GM19438 (cell line): ENCODE measurements around the gene TGFB1I1.
A peak's percentile ranks its signal among the peaks of the same experiment; 100 is the strongest.

Experiments used
- ATAC-seq: cut with Tn5 transposase; IDR thresholded peaks from one replicate; pipeline ENCODE4 v1.9.1; 2021; ENCODE audit warnings: low read depth; ENCODE audit not compliant: unreplicated experiment

The TGFB1I1 gene

DNA sequence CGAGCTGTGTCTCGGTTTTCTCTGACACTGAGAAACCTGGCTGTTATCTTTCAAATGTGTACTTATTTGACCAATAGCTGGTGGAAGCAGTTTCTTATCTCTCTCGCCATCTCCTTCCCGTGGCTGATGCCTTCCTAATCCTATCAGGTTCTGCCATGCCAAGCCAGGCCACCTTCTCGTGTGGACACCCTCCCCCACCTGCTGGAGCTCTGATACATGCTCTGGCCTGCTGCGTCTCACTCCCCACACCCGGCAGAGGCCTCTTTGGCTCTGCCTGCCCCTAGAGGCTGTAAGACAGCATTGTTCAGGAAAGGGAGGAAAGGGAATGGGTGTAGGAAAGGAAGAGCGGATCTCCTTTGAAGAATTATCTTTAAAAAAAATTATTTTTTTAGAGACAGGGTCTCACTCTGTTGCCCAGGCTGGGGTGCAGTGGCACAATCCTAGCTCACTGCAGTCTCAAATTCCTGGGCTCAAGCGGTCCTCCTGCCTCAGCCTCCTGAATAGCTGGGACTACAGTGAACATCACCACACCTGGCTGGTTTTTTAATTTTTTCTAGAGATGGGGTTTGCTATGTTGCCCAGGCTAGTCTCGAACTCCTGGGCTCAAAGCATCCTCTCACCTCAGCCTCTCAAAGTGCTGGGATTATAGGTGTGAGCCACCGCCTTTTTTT is 20.1 kb upstream of the TGFB1I1 start:
- no peak for ATAC-seq

DNA sequence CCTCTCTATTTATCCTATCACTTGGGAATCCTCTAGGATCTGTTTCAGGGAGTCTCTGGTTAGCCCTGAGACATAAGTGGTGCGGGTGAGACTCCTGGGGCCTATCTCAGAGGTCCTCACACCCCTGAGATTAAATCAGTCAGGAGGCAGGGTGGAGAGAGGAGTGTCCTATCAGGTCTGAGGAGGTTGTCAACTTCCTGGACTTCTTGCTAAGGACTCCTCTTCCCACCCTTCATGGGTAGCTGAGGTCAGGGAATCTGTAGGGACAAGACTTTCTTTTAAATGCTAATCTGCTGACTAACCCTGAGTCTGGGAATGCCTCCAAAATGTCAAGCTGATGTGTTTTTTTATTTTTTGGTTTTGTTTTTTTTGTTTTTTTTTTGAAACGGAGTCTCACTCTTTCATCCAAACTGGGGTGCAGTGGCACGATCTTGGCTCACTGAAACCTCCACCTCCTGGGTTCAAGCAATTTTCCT is 19.3 kb upstream of the TGFB1I1 start:
- no peak for ATAC-seq

DNA sequence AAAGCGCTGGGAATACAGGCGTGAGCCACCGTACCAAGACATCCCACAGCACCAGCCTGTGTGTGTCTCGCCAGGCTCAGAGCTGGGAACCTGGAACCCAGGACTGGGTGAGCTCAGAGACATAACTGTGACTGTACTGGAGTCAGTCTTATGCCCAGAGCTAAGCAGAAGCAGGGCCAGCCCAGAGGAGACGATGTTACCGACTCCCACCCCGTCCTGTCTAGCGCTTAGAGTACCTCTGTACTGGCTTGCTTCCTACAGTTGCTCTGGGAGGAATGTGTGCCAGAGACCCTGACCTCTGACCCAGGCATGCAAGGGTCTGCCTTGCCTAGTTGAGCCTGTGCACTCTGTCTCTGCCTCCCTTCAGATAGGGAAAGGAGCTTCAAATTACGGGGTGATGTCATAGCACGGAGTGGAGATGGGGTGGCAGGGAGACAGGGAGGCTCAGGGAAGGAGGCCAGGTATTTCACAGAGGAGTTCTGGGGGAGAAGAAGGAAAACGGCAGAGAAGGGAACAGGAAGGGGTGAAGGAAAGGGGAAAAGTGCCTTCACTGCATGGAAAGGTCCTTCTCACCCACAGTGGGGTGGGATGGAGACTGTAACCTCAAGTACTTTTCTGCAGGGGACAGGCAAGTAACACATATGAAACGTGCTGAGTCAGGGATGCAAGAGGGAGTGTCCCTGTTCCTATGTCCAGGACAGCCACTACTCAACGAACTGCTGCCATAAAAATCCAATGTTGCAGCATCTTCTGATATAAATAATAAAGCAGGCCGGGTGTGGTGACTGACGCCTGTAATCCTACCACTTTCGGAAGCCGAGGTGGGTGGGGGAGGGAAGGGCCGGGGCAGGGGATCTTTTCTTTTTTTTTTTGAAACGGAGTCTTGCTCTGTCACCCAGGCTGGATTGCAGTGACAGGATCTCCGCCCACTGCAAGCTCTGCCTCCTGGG is 18.4 kb upstream of the TGFB1I1 start:
- ATAC-seq = no peak

DNA sequence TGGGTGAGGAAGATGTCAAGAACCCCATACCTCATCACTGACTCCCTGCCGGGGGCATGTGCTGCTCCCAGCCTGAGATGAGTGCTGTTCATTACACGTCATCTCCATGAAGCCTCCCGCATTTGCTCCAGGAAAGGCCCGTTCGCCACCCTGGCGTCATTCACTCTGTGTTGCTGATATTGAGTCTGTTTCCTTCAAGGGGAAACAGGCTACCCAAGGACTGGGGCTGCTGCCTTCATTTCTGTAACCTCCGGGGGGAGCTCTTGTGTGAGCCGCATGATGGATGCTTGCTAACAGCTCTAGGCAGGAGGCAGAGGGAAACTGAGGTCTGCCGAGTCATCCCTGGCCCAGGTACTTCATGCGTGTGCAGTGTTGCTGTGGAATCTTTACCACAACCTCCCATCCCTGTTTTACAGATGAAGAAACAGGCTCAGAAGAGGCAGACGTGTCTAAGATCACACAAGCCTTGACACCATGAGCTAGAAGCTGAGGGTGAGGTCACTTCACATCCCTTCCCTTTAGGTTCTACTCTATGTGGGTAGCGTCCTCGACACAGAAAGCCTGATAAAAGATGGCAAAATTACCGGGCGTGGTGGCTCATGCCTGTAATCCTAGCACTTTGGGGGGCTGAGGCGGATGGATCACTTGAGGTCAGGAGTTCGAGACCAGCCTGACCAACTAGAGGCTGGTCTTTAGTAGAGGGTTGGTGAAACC is 16.2 kb upstream of the TGFB1I1 start:
- ATAC-seq = no peak

DNA sequence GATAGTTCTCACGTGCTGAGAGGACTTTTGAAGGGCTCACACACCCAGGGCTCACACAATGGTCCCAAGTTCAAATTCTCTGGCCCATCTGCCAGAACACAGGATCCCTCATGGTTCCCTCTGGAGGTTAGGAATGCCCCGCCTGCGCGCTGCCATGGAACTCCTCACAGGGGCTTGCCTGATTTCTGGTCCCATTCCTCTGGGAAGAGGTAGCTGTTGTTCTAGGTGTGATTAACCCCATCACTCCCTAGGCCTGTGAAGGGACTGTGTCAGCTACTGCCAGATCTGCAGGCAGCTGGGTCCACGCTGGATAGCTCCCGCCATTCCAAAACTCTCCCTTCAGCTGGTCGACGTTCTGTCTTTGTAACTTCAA is 15.0 kb upstream of the TGFB1I1 start:
- no peak for ATAC-seq

DNA sequence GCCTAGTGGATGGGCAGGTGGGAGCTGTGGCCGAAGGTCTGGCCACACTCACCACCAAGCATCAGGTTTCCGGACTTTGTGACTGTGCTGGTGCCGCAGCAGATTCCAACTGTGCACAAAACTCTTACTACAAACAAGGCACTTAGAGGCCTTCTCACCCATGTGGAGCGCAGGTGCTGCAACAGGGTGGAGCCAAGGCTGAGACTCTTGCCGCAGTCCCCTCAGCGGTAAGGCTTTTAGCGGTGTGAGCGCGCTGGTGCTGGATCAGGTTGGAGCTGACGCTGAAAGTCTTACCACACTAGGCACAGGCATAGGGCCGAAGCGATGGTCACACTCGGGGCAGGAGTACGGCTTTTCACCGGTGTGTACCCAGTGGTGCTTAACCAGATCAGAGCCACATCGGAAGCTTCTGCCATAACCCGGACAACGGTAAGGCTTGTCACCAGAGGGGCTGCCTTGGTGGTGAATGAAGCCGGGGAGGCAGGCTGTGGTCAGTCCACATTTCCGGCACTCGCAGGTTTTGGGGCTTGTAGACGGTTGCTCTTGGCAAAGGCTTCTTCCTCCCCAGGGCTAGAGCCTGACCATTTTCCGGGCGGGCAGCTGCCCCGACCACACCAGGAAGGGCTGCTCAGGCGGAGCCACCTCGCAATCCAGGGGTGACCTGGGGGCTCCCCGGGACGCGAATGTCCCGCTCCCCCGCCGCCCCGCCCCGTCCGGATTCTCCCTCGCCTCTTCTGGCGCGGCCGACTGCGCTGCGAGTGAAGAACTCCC is 13.7 kb upstream of the TGFB1I1 start:
- ATAC-seq = peak; percentile 24

DNA sequence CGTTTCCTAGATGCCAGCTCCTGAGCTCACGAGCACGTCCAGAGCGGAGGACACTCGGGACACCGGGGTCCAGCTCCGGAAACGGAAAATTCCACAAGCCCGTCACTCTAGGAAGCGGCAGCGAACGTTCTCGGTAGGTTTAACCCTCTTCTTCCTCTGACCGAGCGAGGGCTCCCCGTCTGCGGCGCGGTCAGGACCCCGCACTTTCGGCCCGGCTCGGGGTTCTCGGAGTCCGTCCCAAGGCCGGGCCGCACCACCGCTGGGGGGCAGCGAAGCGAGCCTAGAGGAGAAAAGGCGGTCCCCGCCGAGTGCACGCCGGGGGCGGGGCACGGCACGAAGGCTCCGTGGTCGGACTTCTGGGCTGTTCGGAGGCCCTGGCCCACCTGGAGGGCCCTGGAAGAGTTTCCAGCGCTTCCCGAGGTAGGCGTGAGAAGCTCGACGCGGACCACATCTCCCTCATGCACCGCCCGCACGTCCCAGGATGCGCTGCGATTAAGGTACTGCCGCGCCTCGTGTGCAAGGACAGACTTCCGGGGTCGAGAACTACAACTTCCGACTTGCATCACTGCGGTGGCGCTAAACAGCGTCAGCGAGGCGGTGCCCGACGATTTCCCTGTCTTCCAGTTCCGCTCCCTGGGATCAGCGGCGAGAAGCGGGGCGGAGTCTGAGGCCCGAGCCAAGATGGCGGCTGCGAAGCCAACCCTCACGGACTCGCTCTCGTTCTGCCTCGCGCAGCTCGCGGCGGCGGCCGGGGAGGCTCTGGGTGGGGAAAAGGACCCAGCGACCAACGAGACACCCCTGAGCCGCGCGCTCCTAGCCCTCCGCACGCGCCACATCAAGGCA is 12.9 kb upstream of the TGFB1I1 start, which contains the start of gene ARMC5:
TSS of gene ARMC5 (plus strand) at position 658 of the 843 bp plus-strand sequence. CDS start at position 682, 24 bp downstream.
- ATAC-seq = peak; percentile 69

DNA sequence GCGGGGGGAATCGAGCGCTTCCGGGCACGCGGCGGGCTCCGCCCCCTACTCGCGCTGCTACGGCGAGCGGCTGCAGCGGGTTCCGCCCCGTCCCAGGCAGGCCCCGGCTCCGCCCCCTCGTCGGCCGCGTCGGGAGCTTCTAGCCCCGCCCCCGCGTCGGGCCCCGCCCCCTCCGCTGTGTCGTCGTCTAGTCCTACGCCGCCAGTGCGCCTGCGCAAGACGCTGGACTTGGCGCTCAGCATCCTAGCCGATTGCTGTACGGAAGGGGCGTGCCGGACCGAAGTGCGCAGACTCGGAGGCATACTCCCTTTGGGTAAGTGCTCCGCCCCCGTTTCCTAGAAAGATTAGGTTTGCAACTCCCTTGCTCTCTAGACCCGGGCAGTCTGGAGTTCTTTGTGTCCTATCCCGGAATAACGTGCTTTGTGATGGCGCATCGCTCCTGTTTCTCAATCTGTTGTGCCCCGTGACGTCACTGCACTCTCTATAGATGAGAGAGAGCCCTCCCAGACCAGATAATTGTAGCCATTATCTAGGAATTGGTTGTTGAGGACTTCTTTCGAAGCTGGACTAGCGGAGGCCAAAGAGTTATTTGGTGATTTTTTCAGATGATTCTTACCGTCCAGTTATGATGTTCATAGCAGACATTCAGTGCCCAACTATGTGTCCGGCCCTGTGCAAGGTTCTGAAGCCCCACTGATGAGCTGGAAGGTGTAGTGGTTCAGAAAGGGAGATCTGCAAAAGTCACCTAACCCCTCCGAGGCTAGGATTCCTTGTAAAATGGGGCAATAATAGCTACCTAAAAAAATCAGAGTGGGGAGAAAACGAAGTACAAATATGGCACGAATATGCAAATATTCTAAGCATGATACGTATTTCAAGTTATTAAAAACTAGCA is 12.0 kb upstream of the TGFB1I1 start:
- ATAC-seq = peak; percentile 68

DNA sequence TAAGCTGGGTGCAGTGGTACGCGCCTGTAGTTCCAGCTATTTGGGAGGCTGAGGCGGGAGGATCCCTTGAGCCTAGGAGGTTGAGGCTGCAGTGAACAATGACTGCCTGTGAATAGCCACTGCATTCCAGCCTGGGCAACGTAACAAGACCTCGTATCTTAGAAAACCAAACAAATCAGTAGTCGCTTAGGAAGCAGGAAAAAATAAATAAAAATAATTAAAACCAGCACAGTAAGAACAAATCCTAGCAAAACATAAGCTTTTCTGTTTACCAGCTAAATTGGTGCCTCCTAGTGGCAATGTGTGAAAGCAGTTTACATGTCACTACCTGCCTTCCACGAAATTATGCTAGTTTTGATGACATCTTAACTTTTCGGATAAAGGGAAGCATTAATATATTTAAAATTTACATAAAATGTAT is 11.4 kb upstream of the TGFB1I1 start:
- no peak for ATAC-seq

DNA sequence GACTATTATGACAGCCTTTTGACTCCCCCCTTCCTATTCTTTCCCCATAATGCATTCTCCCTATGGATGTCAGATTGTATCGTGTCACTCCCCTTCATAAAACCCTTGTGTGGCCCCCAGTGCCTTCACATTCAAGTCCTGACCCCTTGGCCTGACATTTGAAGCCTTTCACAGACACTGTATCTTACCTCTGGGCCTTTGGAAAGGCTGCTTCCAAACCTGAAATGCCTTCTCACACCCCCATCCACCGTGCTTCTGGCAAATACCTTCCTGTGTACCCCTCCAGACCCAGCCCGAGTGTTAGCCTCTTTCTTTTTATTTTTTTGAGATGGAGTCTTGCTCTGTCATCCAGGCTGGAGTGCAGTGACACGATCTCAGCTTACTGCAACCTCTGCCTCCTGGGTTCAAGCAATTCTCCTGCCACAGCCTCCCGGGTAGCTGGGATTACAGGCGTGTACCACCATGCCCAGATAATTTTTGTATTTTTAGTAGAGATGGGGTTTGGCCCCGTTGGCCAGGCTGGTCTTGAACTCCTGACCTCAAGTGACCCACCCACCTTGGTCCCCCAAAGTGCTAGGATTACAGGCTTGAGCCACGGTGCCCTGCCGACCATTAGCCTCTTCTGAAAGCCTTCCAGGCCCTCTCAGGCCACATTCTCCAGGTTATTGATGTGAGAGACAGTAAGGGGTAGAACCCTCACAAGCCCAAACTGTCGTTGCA is 10.6 kb upstream of the TGFB1I1 start:
- ATAC-seq = no peak

DNA sequence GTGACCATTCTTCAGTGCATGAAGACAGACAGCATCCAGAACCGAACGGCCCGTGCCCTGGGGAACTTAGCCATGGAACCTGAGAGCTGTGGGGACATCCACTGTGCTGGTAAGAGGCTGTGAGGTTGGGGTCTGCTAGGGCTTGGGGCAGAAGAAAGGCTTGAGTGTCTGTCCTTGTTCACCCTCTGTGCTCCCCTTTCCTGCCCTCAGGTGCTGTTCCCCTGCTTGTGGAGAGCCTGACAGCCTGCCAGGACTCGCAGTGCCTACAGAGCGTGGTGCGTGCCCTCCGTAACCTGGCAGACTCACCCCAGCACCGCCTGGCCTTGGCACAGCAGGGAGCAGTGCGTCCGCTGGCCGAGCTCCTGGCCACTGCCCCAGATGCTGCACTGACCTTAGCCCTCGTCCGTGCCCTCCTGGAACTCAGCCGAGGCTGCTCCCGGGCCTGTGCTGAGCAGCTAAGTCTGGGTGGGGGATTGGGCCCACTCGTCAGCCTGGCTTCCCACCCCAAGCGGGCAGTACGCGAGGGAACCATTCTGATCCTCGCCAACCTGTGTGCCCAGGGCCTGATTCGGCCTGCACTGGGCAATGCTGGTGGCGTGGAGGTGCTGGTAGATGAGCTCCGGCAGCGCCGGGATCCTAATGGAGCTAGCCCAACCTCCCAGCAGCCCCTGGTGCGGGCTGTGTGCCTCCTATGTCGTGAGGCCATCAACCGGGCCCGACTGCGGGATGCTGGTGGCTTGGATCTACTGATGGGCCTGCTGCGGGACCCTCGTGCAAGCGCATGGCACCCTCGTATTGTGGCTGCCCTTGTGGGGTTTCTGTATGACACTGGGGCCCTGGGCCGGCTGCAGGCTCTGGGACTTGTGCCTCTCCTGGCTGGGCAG is 9.8 kb upstream of the TGFB1I1 start:
- no peak for ATAC-seq

DNA sequence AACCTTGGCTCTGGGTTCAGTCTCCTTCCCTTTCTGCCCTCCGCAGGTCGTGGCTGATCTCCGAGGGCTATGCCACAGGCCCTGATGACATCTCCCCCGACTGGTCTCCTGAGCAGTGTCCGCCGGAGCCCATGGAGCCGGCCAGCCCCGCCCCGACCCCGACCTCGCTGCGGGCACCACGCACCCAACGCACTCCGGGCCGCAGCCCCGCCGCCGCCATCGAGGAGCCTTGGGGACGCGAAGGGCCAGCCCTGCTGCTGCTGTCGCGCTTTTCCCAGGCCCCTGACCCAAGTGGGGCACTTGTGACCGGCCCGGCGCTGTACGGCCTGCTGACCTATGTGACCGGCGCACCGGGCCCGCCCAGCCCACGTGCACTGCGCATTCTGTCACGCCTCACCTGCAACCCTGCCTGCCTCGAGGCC is 7.6 kb upstream of the TGFB1I1 start:
- ATAC-seq = no peak

DNA sequence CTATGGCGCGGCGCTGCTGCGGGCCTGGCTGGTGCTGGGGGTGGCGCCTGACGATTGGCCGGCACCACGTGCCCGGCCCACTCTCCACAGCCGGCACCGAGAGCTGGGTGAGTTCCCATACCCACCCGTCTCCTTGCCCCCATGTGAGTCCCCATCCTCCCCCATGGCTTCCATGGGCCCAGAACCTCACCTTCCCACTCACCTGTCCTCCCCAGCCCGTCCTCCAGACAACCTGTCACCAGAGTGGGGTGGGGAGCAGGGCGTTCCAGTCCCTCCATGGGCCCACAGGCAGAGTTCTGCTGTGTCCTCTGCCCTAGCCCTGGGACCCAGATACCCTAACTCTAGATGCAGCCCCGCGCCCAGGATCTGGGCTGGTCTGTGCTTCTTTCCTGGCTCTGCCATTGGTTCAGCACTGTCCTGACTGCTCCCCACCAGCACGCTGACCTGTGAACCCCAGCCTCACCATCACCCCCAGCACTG is 7.1 kb upstream of the TGFB1I1 start:
- no peak for ATAC-seq

DNA sequence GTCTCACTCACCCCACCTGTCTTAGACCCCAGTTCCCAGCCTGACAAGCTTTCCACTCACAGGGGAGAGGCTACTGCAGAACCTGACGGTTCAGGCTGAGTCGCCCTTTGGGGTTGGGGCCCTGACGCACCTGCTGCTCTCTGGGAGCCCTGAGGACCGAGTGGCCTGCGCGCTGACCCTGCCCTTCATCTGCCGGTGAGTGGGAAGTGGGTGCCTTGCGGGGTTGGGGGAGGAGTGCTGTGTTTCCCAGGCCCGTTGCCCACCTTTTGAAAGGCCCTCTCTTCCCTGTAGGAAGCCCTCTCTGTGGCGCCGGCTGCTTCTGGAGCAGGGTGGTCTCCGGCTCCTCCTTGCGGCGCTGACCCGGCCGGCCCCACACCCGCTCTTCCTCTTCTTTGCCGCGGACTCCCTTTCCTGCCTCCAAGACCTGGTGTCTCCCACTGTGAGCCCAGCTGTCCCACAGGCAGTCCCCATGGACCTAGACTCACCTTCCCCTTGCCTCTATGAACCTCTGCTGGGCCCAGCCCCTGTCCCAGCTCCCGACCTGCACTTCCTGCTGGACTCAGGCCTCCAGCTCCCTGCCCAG is 6.1 kb upstream of the TGFB1I1 start:
- no peak for ATAC-seq

DNA sequence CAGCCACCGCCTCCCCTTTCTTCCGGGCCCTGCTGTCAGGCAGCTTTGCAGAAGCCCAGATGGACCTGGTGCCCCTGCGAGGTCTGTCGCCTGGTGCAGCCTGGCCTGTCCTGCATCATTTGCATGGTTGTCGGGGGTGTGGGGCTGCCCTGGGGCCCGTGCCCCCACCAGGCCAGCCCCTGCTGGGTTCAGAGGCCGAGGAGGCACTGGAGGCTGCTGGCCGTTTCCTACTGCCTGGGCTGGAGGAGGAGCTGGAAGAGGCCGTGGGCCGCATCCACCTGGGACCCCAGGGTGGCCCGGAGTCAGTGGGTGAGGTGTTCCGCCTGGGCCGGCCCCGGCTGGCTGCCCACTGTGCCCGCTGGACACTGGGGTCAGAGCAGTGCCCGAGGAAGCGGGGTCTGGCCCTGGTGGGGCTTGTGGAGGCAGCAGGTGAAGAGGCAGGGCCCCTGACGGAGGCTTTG is 5.5 kb upstream of the TGFB1I1 start:
- no peak for ATAC-seq

DNA sequence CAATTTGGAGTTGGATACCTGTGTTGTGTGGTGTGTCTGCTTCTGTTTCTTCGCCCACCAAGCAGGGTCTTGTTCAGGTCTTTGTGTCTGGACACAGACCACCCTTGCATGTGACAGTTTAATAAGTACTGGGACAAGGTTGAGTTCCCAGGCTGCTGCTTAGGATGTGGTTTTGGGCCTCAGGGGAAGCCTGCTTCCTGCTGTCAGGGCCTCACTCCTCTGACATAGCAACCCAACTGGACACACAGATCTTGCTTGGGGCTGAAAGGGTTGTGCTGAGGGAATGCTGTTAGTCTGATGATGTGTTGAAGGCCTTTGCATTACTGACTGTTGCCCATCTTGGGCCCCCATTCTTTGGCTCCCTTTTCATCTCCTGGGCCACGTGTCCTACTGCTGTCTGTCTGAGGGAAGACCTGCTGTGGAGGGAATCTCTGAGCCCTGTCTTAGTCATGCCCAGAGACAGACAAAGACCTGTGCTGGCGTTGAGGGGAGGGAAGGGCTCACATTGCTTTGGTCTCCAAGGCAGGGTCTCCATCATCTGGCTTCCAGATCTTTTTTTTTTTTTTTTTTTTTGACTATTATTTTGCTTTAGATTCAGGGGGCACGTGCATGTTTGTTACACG is 4.7 kb upstream of the TGFB1I1 start:
- peak; percentile 80 for ATAC-seq
